Amniotic stem cell (primary cell): ENCODE measurements around the gene EPHA5.

ENCODE experiments used
- DNase-seq: peaks from one replicate; lab custom pipeline; 2025; lab: John Stamatoyannopoulos, UW

Gene EPHA5

DNA sequence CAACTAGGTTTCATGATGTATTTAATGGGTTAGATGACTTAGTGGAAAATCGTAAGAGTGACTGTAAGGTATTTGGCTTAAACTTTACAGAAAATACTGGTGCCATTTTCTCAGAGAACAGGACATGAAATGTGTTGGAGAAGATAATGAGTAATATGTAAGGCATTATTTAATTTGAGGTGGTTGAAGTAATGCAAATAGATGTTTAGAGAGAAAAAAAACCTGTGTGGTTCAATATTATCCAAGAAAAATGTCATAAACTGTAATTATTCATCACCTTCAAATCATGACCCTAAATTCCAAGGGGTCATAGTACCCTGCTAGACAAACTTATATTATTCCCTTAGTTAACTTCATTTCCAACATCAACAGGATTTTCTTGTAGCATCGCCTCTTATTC, 171.7 kb downstream of the EPHA5 start:
- DNase-seq, result no peak

GRCh38 chr4:65495439-65495838, 174.8 kb downstream of the EPHA5 start:
- no peak for DNase-seq

- DNase-seq, result no peak
Observed at GRCh38 chr4:65482410-65482809, 187.9 kb downstream of the EPHA5 start.

DNA sequence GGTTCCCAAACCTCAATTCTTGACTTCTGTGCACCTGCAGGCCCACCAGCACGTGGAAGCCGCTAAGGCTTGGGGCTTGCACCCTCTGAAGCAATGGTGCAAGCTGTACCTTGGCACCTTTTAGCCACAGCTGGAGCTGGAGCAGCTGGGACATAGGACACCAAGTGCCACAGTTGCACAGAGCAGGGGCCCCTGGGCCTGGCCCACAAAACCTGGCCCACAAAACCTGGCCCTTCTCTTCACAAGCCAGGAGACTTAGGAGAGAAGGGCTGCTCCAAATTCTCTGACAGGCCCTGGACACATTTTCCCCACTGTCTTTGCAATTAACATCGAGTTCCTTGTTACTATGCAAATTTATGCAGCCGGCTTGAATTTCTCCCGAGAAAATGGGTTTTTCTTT, 197.8 kb downstream of the EPHA5 start:
- DNase-seq, result no peak

- DNase-seq, result no peak
Observed at GRCh38 chr4:65467068-65467680, 203.1 kb downstream of the EPHA5 start.

- DNase-seq, result no peak
Observed at GRCh38 chr4:65461781-65462180, 208.5 kb downstream of the EPHA5 start.

DNA sequence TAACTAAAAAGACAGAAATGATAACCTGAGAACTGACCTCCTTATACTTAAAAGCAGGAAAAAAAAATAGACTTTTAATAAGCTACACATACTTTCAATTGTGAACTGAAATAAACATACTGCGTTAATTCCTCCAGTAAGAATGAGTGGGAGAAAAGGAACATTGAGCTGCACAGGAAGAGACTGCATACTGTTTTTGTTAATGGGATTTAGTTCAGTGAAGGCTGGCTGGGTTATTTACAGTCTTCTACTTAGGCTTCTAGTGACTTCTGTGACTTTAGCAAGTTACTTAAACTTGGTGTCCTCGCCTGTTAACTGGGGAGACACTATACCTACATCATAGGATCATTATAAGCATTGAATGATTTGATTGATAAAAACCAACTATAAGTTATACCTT, 213.3 kb downstream of the EPHA5 start:
- DNase-seq, result no peak

DNA sequence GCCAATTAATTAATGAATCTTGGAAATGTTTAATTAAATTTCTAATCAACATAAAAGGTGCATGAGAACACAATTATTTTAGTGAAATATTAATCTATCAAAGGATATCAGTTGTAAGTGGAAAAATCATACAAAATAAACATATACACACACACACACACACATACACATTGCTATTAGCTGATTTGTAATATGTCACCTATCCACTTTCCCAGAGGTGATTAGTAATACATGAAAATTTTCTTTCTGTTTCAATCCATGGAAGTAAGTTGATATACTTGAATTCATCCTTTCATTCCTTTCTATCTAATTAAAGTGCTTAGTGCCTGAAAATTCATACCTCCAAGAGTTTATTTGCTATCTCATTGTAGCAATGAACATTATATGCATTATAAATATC, 213.7 kb downstream of the EPHA5 start:
- DNase-seq, result no peak

DNA sequence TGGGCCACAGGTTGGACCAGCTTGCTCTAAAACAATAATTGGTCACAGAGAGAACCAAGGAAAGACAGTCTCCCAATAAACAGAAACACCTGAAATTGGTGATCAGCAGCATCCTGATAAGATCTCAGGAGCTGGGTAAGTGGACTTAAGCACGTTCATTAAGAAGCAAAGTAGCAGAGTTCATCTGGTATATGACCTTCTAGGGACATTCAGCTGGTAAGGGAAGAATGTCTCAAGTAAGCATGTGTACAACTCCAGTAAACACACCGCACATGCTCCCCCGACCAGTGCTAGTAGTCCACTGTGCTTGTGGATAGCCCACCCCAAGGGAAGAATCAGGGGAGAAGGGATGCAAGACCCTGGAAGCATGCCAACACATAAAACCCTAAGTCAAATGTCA, 216.9 kb downstream of the EPHA5 start:
- DNase-seq, result no peak

GRCh38 chr4:65450899-65451298, 219.4 kb downstream of the EPHA5 start:
- no peak for DNase-seq

DNA sequence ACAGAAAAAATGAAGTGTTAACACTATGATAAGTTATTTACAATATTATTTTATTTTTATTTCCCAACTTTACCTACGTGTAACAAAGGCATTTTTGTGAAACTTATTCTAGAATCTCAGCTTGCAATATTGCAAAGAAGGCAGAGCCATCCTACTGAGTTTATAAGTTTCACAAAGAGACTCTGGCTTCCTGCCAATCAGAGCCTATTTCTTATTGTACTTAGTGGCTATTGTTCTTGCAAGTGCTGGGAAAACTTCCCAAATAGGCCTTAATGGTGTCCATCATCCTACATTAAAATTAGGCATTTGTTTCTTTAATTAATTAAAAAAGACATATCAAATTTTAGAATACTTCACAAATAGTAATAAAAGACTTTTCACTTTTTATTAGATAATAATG, 233.2 kb downstream of the EPHA5 start:
- DNase-seq, result no peak

DNA sequence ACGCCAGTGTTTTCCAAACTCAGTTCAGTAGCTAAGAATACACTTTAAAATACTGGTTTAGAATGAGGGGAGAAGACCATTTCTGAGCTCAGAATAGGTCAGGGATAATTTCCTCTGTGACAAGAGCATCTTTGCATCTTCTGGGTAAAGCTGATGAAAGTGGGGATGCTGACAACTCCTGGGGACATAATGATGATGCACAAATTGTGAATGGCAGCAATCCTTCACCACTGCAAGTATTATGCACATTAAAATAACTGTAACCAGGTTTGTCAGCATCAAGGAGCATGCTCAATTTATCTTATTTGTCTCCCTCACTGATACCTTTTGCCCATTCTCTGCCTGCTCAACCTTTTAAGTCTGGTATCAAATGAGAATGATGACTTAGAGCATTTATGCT, 248.2 kb downstream of the EPHA5 start:
- no peak for DNase-seq

DNA sequence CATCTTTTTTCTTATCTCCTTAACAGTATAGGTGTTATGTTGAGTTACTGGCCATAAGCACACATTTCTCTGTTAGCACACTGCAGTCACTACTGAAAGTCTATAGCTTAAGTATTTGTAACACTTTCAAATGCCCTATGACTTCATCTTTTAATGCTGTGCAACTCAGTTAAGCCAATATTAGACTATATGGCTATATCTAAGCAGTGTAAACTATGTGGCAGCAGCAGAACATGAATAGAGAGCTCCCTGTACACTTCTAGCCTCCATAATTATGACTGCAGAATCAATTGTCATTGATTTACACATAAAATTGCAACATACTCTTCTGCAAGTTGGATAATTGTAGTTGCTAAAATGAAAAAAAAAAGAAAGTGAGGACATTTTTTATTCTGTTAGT, 250.3 kb downstream of the EPHA5 start:
- DNase-seq, result no peak

DNA sequence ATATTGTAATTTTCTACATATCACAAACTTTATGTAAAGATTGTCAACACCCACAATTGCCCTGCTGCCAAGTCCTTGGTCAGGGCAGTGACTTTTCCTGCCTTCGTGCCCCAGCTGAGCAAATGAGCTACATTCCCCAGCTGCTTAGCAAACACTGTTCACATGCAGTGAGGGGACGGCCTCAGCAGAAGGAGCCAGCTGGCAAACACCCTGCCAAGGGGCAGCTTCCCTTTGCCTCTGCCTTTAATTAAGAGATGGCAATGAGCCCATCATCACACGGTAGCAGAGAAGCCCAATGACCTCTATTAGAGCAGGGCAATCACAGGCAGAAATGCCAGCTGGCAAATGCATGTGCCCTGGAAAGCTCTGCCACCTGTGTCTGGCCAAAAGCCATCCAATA, 253.4 kb downstream of the EPHA5 start:
- DNase-seq, result no peak

DNA sequence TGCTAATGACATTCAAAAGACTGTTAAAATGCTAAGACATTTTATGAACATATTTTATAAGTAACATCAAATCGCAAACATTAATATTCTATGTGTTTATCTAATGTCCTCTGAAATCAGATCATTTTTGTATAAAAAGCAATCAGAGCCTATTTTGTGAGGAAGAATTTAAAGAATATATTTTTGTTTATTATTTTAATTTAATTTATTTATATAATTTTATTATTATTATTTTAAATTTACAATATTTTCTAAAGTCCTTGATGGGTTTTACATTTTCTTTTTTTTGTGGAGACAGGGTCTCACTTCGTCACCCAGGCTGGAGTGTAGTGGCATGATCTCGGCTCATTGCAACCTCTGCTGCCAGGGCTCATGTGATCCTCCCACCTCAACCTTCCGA, 262.8 kb downstream of the EPHA5 start:
- no peak for DNase-seq

DNA sequence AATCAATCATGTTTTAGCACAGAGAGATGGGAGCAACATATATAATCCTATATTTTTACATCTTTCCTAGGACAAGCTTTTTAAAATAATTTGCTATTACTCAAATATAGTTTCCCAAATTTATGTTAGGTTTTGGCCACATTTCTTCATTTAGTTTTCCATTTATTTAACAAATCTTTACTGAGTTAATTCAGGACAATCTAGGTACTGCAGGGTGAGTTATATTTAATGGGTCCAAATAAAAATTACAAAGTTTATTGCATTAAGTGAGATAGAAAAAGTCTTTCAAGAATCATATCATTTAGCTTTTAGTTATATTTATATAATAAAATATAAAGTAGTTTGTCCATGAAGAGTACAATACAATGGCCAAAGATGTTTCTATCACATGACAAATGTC, 269.2 kb downstream of the EPHA5 start:
- DNase-seq, result no peak

GRCh38 chr4:65399084-65399483, 271.2 kb downstream of the EPHA5 start:
- no peak for DNase-seq

DNA sequence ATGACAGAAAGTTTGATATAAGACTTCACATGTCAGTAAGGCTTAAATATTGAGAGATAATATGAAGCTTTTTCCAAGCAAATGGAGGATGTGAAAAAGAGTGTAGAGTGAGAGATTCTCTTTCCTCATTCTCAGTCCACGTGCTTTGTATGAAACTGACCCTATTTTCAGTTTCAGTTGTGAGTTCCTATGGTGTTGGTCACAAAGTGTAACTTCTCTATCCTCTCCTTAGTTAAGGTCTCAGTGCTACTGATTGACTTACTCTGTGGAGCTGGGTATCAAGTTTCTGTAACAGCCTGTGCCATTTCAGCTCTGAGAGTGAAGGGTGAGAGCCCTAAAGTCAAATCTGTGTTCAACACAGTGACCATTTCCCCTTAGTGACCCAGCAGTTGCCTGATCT, 277.2 kb downstream of the EPHA5 start:
- no peak for DNase-seq

- DNase-seq, result no peak
Observed at GRCh38 chr4:65392488-65392887, 277.8 kb downstream of the EPHA5 start.

DNA sequence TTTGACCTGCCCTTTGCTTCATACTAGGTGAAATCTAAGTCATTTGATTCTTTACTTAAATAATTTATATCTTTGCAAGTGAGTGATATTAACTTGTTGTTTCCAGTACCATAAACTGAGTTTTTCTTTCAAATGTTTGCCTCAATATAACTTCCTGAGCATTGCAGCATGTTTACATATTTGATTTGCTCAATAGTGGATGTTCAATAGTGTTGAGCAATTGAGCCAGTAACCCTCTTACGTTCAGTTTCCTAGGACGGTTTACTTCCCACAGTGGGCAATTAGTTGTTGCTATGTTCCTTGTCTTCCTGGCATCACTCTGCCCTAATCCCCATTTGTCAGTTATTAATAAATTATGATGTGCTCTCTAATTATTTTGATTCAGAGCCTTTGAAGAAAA, 278.5 kb downstream of the EPHA5 start:
- no peak for DNase-seq

- DNase-seq, result no peak
Observed at GRCh38 chr4:65391382-65391781, 278.9 kb downstream of the EPHA5 start.

DNA sequence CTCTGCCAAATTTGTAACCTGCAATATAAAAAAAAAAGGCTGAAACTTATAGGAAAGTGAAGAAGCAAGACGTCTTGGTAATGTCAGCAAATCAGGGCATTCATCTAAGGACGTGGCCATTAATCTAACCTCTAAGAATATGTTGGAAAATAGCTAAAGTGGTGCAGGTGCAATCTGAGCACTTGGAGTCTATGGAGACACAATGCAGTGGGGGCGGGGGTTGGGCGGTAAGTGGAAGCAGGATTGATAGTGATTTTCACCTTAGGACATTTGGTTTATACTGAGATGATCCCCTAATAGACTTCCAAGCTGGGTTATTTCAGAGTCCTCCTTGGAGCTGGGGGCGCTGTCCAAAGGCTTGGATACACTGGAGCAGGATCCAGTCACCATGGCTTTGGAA, 283.4 kb downstream of the EPHA5 start:
- no peak for DNase-seq

DNA sequence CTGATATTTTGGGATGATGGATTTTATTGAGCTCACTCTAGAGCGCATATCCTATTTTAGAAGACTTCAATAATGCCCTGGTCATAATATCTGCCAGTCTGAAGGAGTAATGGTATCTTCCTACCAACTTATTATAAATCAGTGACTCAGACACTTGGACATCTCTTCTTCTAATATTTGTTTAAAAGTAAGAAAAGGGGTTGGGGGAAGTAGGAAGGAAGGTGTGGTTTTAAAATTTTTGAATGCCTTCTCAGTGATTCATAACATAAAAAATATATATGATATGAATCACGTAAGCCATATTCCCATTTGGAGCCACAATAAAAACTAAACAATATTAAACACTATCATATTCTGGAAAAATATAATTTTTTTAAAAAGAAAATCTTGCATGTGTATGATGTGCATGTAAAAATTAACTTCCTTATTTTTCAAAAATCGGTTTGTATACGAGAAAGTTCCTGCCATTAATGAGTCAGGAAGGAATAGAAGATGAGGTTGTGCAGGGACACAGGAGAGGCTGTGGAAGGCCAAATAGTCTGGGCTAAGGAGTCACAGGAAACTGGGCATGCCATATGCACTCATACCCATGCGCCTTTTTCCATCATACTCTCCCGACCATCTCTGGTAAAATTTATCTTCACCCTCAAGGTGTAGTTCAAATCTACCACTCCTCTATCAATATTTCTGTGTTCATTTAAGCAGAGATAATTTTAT, 286.5 kb downstream of the EPHA5 start:
- no peak for DNase-seq

GRCh38 chr4:65381648-65382047, 288.6 kb downstream of the EPHA5 start:
- no peak for DNase-seq
